K562 (cell line): ENCODE results near the gene TRIM2.

Experiments
- CTCF ChIP-seq, 3 experiments: IDR thresholded peaks in 2 of 3; conservative IDR thresholded peaks in 1 of 3; 2 replicates each; pipeline ENCODE4 v1.5.1; 2011 to 2012; ENCODE audit warnings: low read length in 3 of 3, mild to moderate bottlenecking in 3 of 3, control low read depth in 2 of 3, improper control_type of control experiment in 1 of 3, inconsistent platforms in 1 of 3, low read depth in 1 of 3, mixed read lengths in 1 of 3, moderate library complexity in 1 of 3; ENCODE audit not compliant: insufficient read depth in 2 of 3
- HMG20A ChIP-seq: fragments of 450-650 bp; formaldehyde crosslinking; conservative IDR thresholded peaks from 2 replicates; pipeline ENCODE4 v1.4.0; 2020; ENCODE audit warnings: mild to moderate bottlenecking, mixed read lengths
- MAX ChIP-seq: sonication (generic); formaldehyde crosslinking; IDR thresholded peaks from 2 replicates; pipeline ENCODE4 v1.9.0; 2022; ENCODE audit warnings: mild to moderate bottlenecking, missing genetic modification reagents
- MAZ ChIP-seq, 2 experiments: fragments of 450-650 bp in 1 of 2; sonication (generic) in 1 of 2; formaldehyde crosslinking; IDR thresholded peaks in 1 of 2; conservative IDR thresholded peaks in 1 of 2; 2 replicates each; pipeline versions ENCODE4 v1.4.0 to v1.5.0; 2020; ENCODE audit warnings: mild to moderate bottlenecking in 1 of 2, missing genetic modification reagents in 1 of 2
- MXI1 ChIP-seq: IDR thresholded peaks from 2 replicates; pipeline ENCODE4 v1.6.1; 2011; ENCODE audit warnings: low read depth, mild to moderate bottlenecking, improper control_type of control experiment, low read length
- REST ChIP-seq, 2 experiments: fragments of 450-650 bp; formaldehyde crosslinking in 1 of 2; IDR thresholded peaks; 2 replicates each; pipeline versions ENCODE4 v1.4.0 to v1.6.1; 2014 to 2020; ENCODE audit warnings: mild to moderate bottlenecking in 2 of 2, borderline replicate concordance in 1 of 2, low read depth in 1 of 2
- ZNF644 ChIP-seq: fragments of 200-800 bp; sonication (Bioruptor generic); IDR thresholded peaks from 2 replicates; pipeline ENCODE4 v1.6.1; 2016; ENCODE audit warnings: low read depth, missing genetic modification characterization, missing compliant biosample characterization

- TF ChIP-seq MAZ (CRISPR knock-in tag; conservative IDR thresholded peaks at IDR 0.05 in 1 of 2, IDR thresholded peaks at IDR 0.05 in 1 of 2) (no peak), MAX (CRISPR knock-in tag) (no peak), ZNF644 (tag) (no peak), MXI1 (no peak), HMG20A (CRISPR knock-in tag) (no peak), CTCF (IDR thresholded peaks at IDR 0.05 in 2 of 3, conservative IDR thresholded peaks at IDR 0.05 in 1 of 3; ENCODE audit: insufficient read depth in 2 of 3, low read depth in 1 of 3, low read length in 3 of 3) (no peak), REST (IDR thresholded peaks at IDR 0.05; ENCODE audit: borderline replicate concordance) (no peak), REST (CRISPR knock-in tag; IDR thresholded peaks at IDR 0.05; ENCODE audit: low read depth) (no peak)
Measured at GRCh38 chr4:153271820-153272219, 67.6 kb downstream of the TRIM2 start.
